ENCODE measurements around the gene RGCC.
A peak's percentile ranks its signal among the peaks of the same experiment; 100 is the strongest.

The RGCC gene

DNA sequence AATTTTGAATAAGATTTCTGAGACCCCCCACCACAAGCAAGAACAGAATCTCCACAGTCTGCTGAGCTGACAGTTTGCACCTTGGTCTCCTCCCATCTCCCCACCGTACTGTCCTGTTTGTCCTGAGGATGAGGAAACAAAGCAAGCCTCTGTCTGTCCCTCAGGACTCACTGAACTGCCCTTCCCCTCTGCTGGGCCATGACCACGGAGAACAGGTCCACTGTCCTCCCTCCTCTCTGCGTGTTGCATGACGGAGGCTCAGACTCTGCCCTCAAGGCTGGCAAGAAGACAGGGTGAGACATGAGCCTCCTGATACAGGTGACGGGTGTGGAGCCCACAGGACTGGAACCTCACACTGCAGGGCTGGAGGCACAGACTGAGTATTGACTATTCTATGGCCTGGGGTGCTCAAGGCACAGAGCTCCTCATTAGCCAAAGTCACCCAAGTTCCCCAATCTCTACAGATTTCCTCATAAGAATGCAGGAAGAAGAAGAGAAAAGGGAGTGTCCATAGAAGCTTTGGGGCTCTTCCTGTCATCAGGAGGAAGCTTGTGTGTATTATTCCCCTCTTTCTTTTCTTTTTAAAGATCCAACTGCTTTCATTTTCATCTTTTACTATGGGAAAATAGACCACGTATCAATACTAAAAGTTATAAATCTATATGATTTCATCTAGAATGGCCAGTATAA, 22.4 kb upstream of the RGCC start:
- H3K9me3 ChIP-seq (ENCODE audit: control insufficient read depth in 5 of 5, low read length in 5 of 5): no peaks in the 10 kb centered on the region
- H3K27ac ChIP-seq (ENCODE audit: low read depth, low read length): no peak overlapping the region
- H3K27me3 ChIP-seq (ENCODE audit: control insufficient read depth in 5 of 5, insufficient read depth in 4 of 5, low read length in 5 of 5): no peaks in the 10 kb centered on the region
- H3K4me1 ChIP-seq (ENCODE audit: control insufficient read depth in 5 of 5, insufficient read depth in 5 of 5, low read length in 5 of 5): no peaks in the 10 kb centered on the region
- H3K4me3 ChIP-seq (ENCODE audit: low read depth in 1 of 5, low read length in 5 of 5): no peak overlapping the region
- H3K9ac ChIP-seq (ENCODE audit: low read length in 5 of 5): no peak overlapping the region
- H3K36me3 ChIP-seq (ENCODE audit: control insufficient read depth in 5 of 5, insufficient read depth in 5 of 5, low read length in 5 of 5): no peaks in the 10 kb centered on the region

GRCh38 chr13:41443969-41444368, 13.4 kb upstream of the RGCC start:
- Histone ChIP-seq H3K9ac (ENCODE audit: low read length in 5 of 5) (no peak overlapping the region), H3K36me3 (ENCODE audit: control insufficient read depth in 5 of 5, insufficient read depth in 5 of 5, low read length in 5 of 5) (no peaks in the 10 kb centered on the region), H3K9me3 (ENCODE audit: control insufficient read depth in 5 of 5, low read length in 5 of 5) (peaks cover 0 to 3% (median 0%) of the 10 kb centered on the region in 5 donors), H3K4me3 (ENCODE audit: low read depth in 1 of 5, low read length in 5 of 5) (no peak overlapping the region), H3K27me3 (ENCODE audit: control insufficient read depth in 5 of 5, insufficient read depth in 4 of 5, low read length in 5 of 5) (no peaks in the 10 kb centered on the region), H3K27ac (ENCODE audit: low read depth, low read length) (no peak overlapping the region), H3K4me1 (ENCODE audit: control insufficient read depth in 5 of 5, insufficient read depth in 5 of 5, low read length in 5 of 5) (no peaks in the 10 kb centered on the region)

DNA sequence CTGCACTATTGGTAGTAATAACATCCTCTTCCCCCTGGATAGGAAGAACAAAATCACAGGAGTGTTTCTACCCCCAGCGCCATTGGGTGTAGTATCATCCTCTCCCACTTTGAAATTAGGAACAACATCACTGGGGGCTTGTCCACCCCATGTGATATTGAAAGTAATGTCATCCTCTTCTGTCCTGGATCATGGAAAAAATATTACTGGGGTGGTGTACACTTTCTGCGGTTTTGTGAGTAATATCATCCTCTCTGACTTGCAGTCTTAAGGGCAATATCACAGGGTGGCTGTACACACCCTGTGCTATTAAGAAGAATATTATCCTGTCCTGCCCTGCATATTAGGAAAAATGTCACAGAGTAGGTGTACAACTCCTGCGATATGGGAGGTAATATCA, 4.9 kb upstream of the RGCC start:
- no peak overlapping the region for H3K27ac ChIP-seq (ENCODE audit: low read depth, low read length)
- H3K9me3 ChIP-seq (ENCODE audit: control insufficient read depth in 5 of 5, low read length in 5 of 5): peaks cover 0 to 16% (median 0%) of the 10 kb centered on the region in 5 donors
- H3K27me3 ChIP-seq (ENCODE audit: control insufficient read depth in 5 of 5, insufficient read depth in 4 of 5, low read length in 5 of 5): no peaks in the 10 kb centered on the region
- H3K4me3 ChIP-seq (ENCODE audit: low read depth in 1 of 5, low read length in 5 of 5): no peak overlapping the region
- H3K4me1 ChIP-seq (ENCODE audit: control insufficient read depth in 5 of 5, insufficient read depth in 5 of 5, low read length in 5 of 5): peaks cover 0 to 19% (median 6%) of the 10 kb centered on the region in 5 donors
- no peak overlapping the region for H3K9ac ChIP-seq (ENCODE audit: low read length in 5 of 5)
- no peaks in the 10 kb centered on the region for H3K36me3 ChIP-seq (ENCODE audit: control insufficient read depth in 5 of 5, insufficient read depth in 5 of 5, low read length in 5 of 5)

DNA sequence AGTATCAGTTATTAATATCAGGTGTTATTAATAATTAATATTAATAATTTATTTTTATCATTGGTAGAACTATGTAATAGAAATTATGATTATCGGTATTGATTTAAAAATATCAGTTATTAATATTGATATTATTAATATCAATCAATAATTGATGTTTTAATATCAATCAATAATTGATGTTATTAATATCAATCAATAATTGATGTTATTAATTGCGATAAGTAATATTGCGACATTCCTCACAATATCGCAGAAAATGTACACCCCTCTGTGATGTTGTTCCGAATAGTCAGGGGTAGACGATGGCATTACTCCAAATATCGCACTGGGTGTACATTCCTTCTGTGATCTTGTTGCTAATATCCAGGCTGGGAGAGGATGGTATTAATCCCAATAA, 3.7 kb upstream of the RGCC start:
- no peak overlapping the region for H3K27ac ChIP-seq (ENCODE audit: low read depth, low read length)

DNA sequence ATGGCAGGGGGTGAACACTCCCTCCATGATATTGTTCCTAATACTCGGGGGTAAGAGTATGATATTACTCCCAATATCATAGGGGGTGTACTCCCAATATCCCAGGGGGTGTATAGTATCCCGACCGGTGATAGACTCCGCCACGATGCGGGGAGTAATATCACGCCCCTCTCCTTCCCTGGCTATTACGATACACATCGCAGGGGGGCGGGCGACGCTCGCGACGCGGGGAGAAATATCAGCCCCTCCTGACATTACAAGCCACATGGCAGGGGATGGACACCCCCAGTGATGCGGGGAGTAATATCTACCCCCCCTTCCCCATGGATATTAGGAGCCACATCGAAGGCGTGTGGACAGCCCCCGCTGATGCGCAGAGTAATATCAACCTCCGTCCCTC, 3.2 kb upstream of the RGCC start:
- Histone ChIP-seq H3K27me3 (ENCODE audit: control insufficient read depth in 5 of 5, insufficient read depth in 4 of 5, low read length in 5 of 5) (no peaks in the 10 kb centered on the region), H3K36me3 (ENCODE audit: control insufficient read depth in 5 of 5, insufficient read depth in 5 of 5, low read length in 5 of 5) (peaks cover 0 to 2% (median 0%) of the 10 kb centered on the region in 5 donors), H3K27ac (ENCODE audit: low read depth, low read length) (no peak overlapping the region), H3K9me3 (ENCODE audit: control insufficient read depth in 5 of 5, low read length in 5 of 5) (peaks cover 0 to 14% (median 0%) of the 10 kb centered on the region in 5 donors), H3K4me3 (ENCODE audit: low read depth in 1 of 5, low read length in 5 of 5) (no peak overlapping the region), H3K4me1 (ENCODE audit: control insufficient read depth in 5 of 5, insufficient read depth in 5 of 5, low read length in 5 of 5) (peaks cover 3 to 34% (median 21%) of the 10 kb centered on the region in 5 donors), H3K9ac (ENCODE audit: low read length in 5 of 5) (no peak overlapping the region)

More for the DNA sequence above, 3.7 kb upstream of the RGCC start:
- H3K4me1 ChIP-seq (ENCODE audit: control insufficient read depth in 5 of 5, insufficient read depth in 5 of 5, low read length in 5 of 5): peaks cover 0 to 30% (median 16%) of the 10 kb centered on the region in 5 donors
- no peaks in the 10 kb centered on the region for H3K36me3 ChIP-seq (ENCODE audit: control insufficient read depth in 5 of 5, insufficient read depth in 5 of 5, low read length in 5 of 5)
- H3K9ac ChIP-seq (ENCODE audit: low read length in 5 of 5): no peak overlapping the region
- H3K27me3 ChIP-seq (ENCODE audit: control insufficient read depth in 5 of 5, insufficient read depth in 4 of 5, low read length in 5 of 5): no peaks in the 10 kb centered on the region
- H3K4me3 ChIP-seq (ENCODE audit: low read depth in 1 of 5, low read length in 5 of 5): no peak overlapping the region
- peaks cover 0 to 14% (median 0%) of the 10 kb centered on the region in 5 donors for H3K9me3 ChIP-seq (ENCODE audit: control insufficient read depth in 5 of 5, low read length in 5 of 5)

DNA sequence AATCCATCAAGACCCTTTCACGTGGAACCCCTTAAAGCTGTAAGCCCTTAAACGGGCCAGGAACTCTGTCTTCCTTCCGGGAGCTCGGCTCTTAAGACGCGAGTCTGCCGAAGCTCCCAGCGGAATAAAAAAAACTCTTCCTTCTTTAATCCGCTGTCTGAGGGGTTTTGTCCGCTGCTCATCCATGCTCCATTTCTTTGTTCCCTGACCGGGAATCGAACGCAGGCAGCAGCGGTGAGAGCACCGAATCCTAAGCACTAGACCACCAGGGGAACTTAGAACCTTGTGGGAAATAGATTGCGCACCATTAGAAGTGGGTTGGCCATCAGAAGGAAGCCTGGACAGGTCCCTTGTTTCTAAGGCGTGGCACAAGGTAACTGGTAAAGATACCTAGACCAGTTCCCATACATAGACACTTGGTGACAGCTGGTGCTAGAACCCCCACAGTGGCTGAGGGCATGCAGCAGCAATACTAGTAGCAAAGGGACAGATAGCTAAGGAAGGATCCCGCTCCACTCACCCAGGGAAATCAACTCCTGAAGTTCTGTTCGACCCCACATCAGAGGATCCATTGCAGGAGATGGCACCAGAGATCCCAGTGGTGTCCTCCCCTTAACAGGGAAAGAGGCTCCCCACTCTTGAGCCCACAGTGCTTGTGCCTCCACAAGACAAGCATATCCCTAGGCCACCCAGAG, 1.5 kb upstream of the RGCC start:
- Histone ChIP-seq H3K9ac (ENCODE audit: low read length in 5 of 5) (no peak overlapping the region), H3K4me3 (ENCODE audit: low read depth in 1 of 5, low read length in 5 of 5) (peak overlapping the region in 3 of 5 donors; percentile 13 to 17 (median 16)), H3K27ac (ENCODE audit: low read depth, low read length) (no peak overlapping the region), H3K4me1 (ENCODE audit: control insufficient read depth in 5 of 5, insufficient read depth in 5 of 5, low read length in 5 of 5) (peaks cover 3 to 49% (median 36%) of the 10 kb centered on the region in 5 donors), H3K36me3 (ENCODE audit: control insufficient read depth in 5 of 5, insufficient read depth in 5 of 5, low read length in 5 of 5) (peaks cover 0 to 16% (median 6%) of the 10 kb centered on the region in 5 donors), H3K9me3 (ENCODE audit: control insufficient read depth in 5 of 5, low read length in 5 of 5) (peaks cover 0 to 8% (median 0%) of the 10 kb centered on the region in 5 donors), H3K27me3 (ENCODE audit: control insufficient read depth in 5 of 5, insufficient read depth in 4 of 5, low read length in 5 of 5) (no peaks in the 10 kb centered on the region)

GRCh38 chr13:41457589-41458186, 338 bp downstream of the RGCC start:
- no peaks in the 10 kb centered on the region for H3K27me3 ChIP-seq (ENCODE audit: control insufficient read depth in 5 of 5, insufficient read depth in 4 of 5, low read length in 5 of 5)
- H3K4me1 ChIP-seq (ENCODE audit: control insufficient read depth in 5 of 5, insufficient read depth in 5 of 5, low read length in 5 of 5): peaks cover 5 to 62% (median 53%) of the 10 kb centered on the region in 5 donors
- peak overlapping the region; percentile 70 to 94 (median 90) for H3K4me3 ChIP-seq (ENCODE audit: low read depth in 1 of 5, low read length in 5 of 5)
- peaks cover 4 to 28% (median 17%) of the 10 kb centered on the region in 5 donors for H3K36me3 ChIP-seq (ENCODE audit: control insufficient read depth in 5 of 5, insufficient read depth in 5 of 5, low read length in 5 of 5)
- peak overlapping the region; percentile 97 for H3K27ac ChIP-seq (ENCODE audit: low read depth, low read length)
- H3K9me3 ChIP-seq (ENCODE audit: control insufficient read depth in 5 of 5, low read length in 5 of 5): no peaks in the 10 kb centered on the region
- peak overlapping the region; percentile 82 to 92 (median 89) for H3K9ac ChIP-seq (ENCODE audit: low read length in 5 of 5)

DNA sequence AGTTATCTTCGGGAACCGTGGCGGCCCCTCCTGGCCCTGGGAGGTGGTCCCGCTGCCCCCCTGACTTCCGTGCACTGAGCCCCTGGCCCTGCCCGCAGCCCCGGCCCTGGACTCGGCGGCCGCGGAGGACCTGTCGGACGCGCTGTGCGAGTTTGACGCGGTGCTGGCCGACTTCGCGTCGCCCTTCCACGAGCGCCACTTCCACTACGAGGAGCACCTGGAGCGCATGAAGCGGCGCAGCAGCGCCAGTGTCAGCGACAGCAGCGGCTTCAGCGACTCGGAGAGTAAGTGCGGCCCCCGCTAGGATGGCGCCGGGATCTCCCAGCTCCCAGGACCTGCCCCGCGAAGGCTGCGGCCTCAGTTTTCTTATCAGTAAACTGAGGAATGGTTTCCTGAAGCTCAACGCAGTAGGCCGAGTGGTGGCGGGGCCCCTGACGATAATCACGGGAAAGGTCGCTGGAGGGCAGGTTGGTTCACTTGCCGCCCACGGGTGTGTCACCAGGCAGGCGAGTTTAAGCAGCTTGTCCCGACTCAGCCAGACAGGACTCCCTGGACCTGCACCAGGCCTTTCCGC, 924 bp downstream of the RGCC start:
- H3K36me3 ChIP-seq (ENCODE audit: control insufficient read depth in 5 of 5, insufficient read depth in 5 of 5, low read length in 5 of 5): peaks cover 5 to 31% (median 17%) of the 10 kb centered on the region in 5 donors
- H3K9ac ChIP-seq (ENCODE audit: low read length in 5 of 5): peak overlapping the region; percentile 82 to 92 (median 89)
- H3K27me3 ChIP-seq (ENCODE audit: control insufficient read depth in 5 of 5, insufficient read depth in 4 of 5, low read length in 5 of 5): no peaks in the 10 kb centered on the region
- peaks cover 5 to 67% (median 59%) of the 10 kb centered on the region in 5 donors for H3K4me1 ChIP-seq (ENCODE audit: control insufficient read depth in 5 of 5, insufficient read depth in 5 of 5, low read length in 5 of 5)
- peak overlapping the region; percentile 90 to 96 (median 93) for H3K4me3 ChIP-seq (ENCODE audit: low read depth in 1 of 5, low read length in 5 of 5)
- H3K9me3 ChIP-seq (ENCODE audit: control insufficient read depth in 5 of 5, low read length in 5 of 5): no peaks in the 10 kb centered on the region
- peak overlapping the region; percentile 97 for H3K27ac ChIP-seq (ENCODE audit: low read depth, low read length)

- peak overlapping the region; percentile 97 for H3K27ac ChIP-seq (ENCODE audit: low read depth, low read length)
- no peaks in the 10 kb centered on the region for H3K27me3 ChIP-seq (ENCODE audit: control insufficient read depth in 5 of 5, insufficient read depth in 4 of 5, low read length in 5 of 5)
- H3K9ac ChIP-seq (ENCODE audit: low read length in 5 of 5): peak overlapping the region; percentile 82 to 92 (median 89)
Measured at GRCh38 chr13:41458761-41459431, 1.5 kb downstream of the RGCC start.

More at GRCh38 chr13:41458761-41459431, 1.5 kb downstream of the RGCC start:
- peaks cover 5 to 73% (median 64%) of the 10 kb centered on the region in 5 donors for H3K4me1 ChIP-seq (ENCODE audit: control insufficient read depth in 5 of 5, insufficient read depth in 5 of 5, low read length in 5 of 5)
- H3K36me3 ChIP-seq (ENCODE audit: control insufficient read depth in 5 of 5, insufficient read depth in 5 of 5, low read length in 5 of 5): peaks cover 8 to 31% (median 22%) of the 10 kb centered on the region in 5 donors
- H3K4me3 ChIP-seq (ENCODE audit: low read depth in 1 of 5, low read length in 5 of 5): peak overlapping the region; percentile 90 to 96 (median 93)
- H3K9me3 ChIP-seq (ENCODE audit: control insufficient read depth in 5 of 5, low read length in 5 of 5): no peaks in the 10 kb centered on the region
